HepG2 (cell line): Measurements from ENCODE around the gene CENPE. TPM values are rescaled to one million over a fixed set of nuclear protein-coding genes. Genes with fewer than 3 reads are reported as not detected.

Source experiments
- ATF3 ChIP-seq: sonication (generic); formaldehyde crosslinking; IDR thresholded peaks from 2 replicates; pipeline ENCODE4 v1.4.0; 2020; ENCODE audit warnings: missing genetic modification reagents
- FOXK2 ChIP-seq: fragments of 450-650 bp; IDR thresholded peaks from 2 replicates; pipeline ENCODE4 v1.6.1; 2016
- KAT8 ChIP-seq: IDR thresholded peaks from 2 replicates; pipeline ENCODE4 v1.6.1; 2016; ENCODE audit warnings: missing genetic modification reagents, missing compliant biosample characterization
- MIXL1 ChIP-seq: IDR thresholded peaks from 2 replicates; pipeline ENCODE4 v1.6.1; 2016
- MYNN ChIP-seq: sonication (generic); formaldehyde crosslinking; IDR thresholded peaks from 2 replicates; pipeline ENCODE4 v1.4.0; 2020; ENCODE audit warnings: mild to moderate bottlenecking, low read depth, missing genetic modification reagents
- PHF20 ChIP-seq: sonication (generic); formaldehyde crosslinking; IDR thresholded peaks from 2 replicates; pipeline ENCODE4 v1.5.0; 2020; ENCODE audit warnings: mild to moderate bottlenecking, missing genetic modification reagents
- PTBP1 ChIP-seq: fragments of 200-400 bp; formaldehyde crosslinking; IDR thresholded peaks from 2 replicates; pipeline ENCODE4 v1.6.1; 2018; ENCODE audit warnings: low read length, low read depth; ENCODE audit not compliant: poor library complexity, severe bottlenecking
- SP5 ChIP-seq: IDR thresholded peaks from 2 replicates; pipeline ENCODE4 v1.6.1; 2016; ENCODE audit warnings: low read depth, borderline replicate concordance
- TARDBP ChIP-seq: sonication (generic); formaldehyde crosslinking; IDR thresholded peaks from 2 replicates; pipeline ENCODE4 v1.8.0; 2022; ENCODE audit warnings: mild to moderate bottlenecking, missing genetic modification reagents
- ZC3H13 ChIP-seq: sonication (generic); formaldehyde crosslinking; IDR thresholded peaks from 2 replicates; pipeline ENCODE4 v1.8.1; 2023; ENCODE audit warnings: mild to moderate bottlenecking, missing genetic modification reagents, moderate library complexity
- ZNF207 ChIP-seq: fragments of 450-650 bp; IDR thresholded peaks from 2 replicates; pipeline ENCODE4 v1.6.1; 2016; ENCODE audit warnings: antibody characterized with exemption, borderline replicate concordance
- ZNF235 ChIP-seq: sonication (generic); formaldehyde crosslinking; IDR thresholded peaks from 2 replicates; pipeline ENCODE4 v1.8.1; 2023; ENCODE audit warnings: mild to moderate bottlenecking, missing genetic modification reagents, borderline replicate concordance
- ZNF274 ChIP-seq: sonication (generic); formaldehyde crosslinking; IDR thresholded peaks from 2 replicates; pipeline ENCODE4 v1.5.1; 2020; ENCODE audit warnings: mild to moderate bottlenecking, missing genetic modification reagents
- ZNF3 ChIP-seq: IDR thresholded peaks from 2 replicates; pipeline ENCODE4 v1.7.0; 2017; ENCODE audit warnings: inconsistent platforms
- ZNF33B ChIP-seq: sonication (generic); formaldehyde crosslinking; IDR thresholded peaks from 2 replicates; pipeline ENCODE4 v1.5.1; 2020; ENCODE audit warnings: mild to moderate bottlenecking, missing genetic modification reagents
- ZNF383 ChIP-seq: sonication (generic); formaldehyde crosslinking; IDR thresholded peaks from 2 replicates; pipeline ENCODE4 v1.4.0; 2020; ENCODE audit warnings: missing genetic modification reagents, mild to moderate bottlenecking, borderline replicate concordance
- ZNF550 ChIP-seq: sonication (generic); formaldehyde crosslinking; IDR thresholded peaks from 2 replicates; pipeline ENCODE4 v1.4.0; 2020; ENCODE audit warnings: mild to moderate bottlenecking, missing genetic modification reagents, borderline replicate concordance
- ZNF552 ChIP-seq: sonication (generic); formaldehyde crosslinking; IDR thresholded peaks from 2 replicates; pipeline ENCODE4 v1.9.0; 2022; ENCODE audit warnings: missing genetic modification reagents, mild to moderate bottlenecking, borderline replicate concordance
- ZNF598 ChIP-seq: sonication (generic); formaldehyde crosslinking; IDR thresholded peaks from 2 replicates; pipeline ENCODE4 v1.5.1; 2020; ENCODE audit warnings: mild to moderate bottlenecking, missing genetic modification reagents, borderline replicate concordance
- ZNF616 ChIP-seq: sonication (generic); formaldehyde crosslinking; IDR thresholded peaks from 2 replicates; pipeline ENCODE4 v1.5.0; 2020; ENCODE audit warnings: low read depth, mild to moderate bottlenecking, missing genetic modification reagents
- ZNF747 ChIP-seq: sonication (generic); formaldehyde crosslinking; IDR thresholded peaks from 2 replicates; pipeline ENCODE4 v1.8.1; 2023; ENCODE audit warnings: missing genetic modification reagents, mild to moderate bottlenecking, borderline replicate concordance
- ZNF839 ChIP-seq: sonication (generic); formaldehyde crosslinking; IDR thresholded peaks from 2 replicates; pipeline ENCODE4 v1.4.0; 2020; ENCODE audit warnings: missing genetic modification reagents, mild to moderate bottlenecking, borderline replicate concordance
- ZNF878 ChIP-seq: sonication (generic); formaldehyde crosslinking; IDR thresholded peaks from 2 replicates; pipeline ENCODE4 v1.8.1; 2023; ENCODE audit warnings: mild to moderate bottlenecking, missing genetic modification reagents, moderate library complexity
- polyA plus RNA-seq, 8 experiments: library from polyadenylated mRNA; depleted of rRNA in 3 of 8; stranded (reverse) in 7 of 8; unstranded in 1 of 8; fragments of >200 nt; fragmentation: Illumina TruSeq in 4 of 8; extraction: Trizol in 4 of 8; gene quantifications; 2 replicates each; pipeline versions ENCODE4 v1.2.1 to v1.2.3, GENCODE V29; 2011 to 2016; ENCODE audit warnings: low read depth in 4 of 8, missing spikeins in 1 of 8, mixed read lengths in 1 of 8; ENCODE audit not compliant: insufficient read depth in 1 of 8
- total RNA-seq, 5 experiments: library from RNA; depleted of rRNA; stranded (reverse); fragments of >200 nt; fragmentation: Illumina TruSeq; extraction: Trizol; gene quantifications; 2 replicates each; pipeline ENCODE4 v1.2.3, GENCODE V29; 2016; ENCODE audit warnings: low read depth in 1 of 5
- TF ChIP-seq, protein P1 (sequence below): sonication (generic); formaldehyde crosslinking; IDR thresholded peaks from 2 replicates; pipeline ENCODE4 v1.8.1; 2022; ENCODE audit warnings: mild to moderate bottlenecking, missing genetic modification reagents
- TF ChIP-seq, protein P2 (sequence below): sonication (generic); formaldehyde crosslinking; IDR thresholded peaks from 2 replicates; pipeline ENCODE4 v1.4.0; 2020; ENCODE audit warnings: mild to moderate bottlenecking, missing genetic modification reagents
- TF ChIP-seq, protein P3 (sequence below): sonication (generic); formaldehyde crosslinking; IDR thresholded peaks from 2 replicates; pipeline ENCODE4 v1.5.0; 2020; ENCODE audit warnings: mild to moderate bottlenecking, missing genetic modification reagents, borderline replicate concordance

The CENPE gene
- total and polyA plus RNA-seq, 2 of the 13 experiments (the other 11 are each of a cell fraction or from before 2014, with no cell fraction given): 2.1 to 19.8 TPM

DNA sequence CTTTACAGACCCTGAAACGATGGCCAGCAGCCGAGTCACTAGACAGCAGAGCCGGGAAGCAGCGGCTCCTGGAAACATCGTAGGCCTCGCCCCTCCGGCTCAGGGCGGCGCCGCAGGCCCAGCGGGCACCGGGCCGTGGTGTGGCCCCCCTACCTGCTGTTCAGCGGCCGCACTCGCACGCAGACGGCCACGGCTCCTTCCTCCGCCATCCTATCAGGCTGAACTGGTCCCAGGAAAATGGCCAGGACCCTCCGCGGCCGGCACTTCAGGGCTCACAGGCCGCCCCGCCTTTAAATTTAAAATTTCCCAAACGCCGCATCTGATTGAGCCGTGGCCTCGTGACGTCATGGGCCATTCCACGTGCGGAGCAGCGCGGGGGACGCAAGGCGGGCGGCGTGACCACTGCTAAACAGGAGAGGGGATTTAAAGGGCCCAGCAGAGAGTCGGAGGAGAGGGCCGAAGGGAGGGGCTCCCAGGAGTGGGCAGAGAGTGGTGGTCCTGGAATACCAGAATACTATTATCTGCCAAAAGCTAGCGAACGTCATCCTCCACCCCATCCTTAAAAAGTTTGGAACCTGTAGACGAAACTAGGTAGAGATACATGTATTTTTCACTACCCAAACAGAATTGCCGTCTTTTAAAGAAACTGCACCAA, at the start of gene CENPE (continued):
- TF ChIP-seq ZNF383 (CRISPR knock-in tag) (no peak), ZNF207 (no peak), ATF3 (CRISPR knock-in tag) (no peak), MYNN (CRISPR knock-in tag) (no peak), ZNF616 (CRISPR knock-in tag) (no peak), ZNF839 (CRISPR knock-in tag) (0 out of 2 replicates have a peak, but pooled peaks have one; percentile 50), ZNF552 (CRISPR knock-in tag) (no peak), PTBP1 (peak; percentile 21), ZNF598 (peak; percentile 59; the same call in 1 of the 2 replicates), MIXL1 (CRISPR knock-in tag) (no peak), KAT8 (CRISPR knock-in tag) (peak; percentile 41; the same call in 1 of the 2 replicates), ZNF33B (CRISPR knock-in tag) (no peak), ZNF747 (CRISPR knock-in tag) (no peak), ZNF550 (CRISPR knock-in tag) (no peak), ZNF878 (CRISPR knock-in tag) (peak; percentile 87; the same call in 1 of the 2 replicates), TARDBP (peak; percentile 73), ZC3H13 (CRISPR knock-in tag) (no peak), SP5 (CRISPR knock-in tag) (no peak), FOXK2 (peak; percentile 97), ZNF3 (CRISPR knock-in tag) (no peak; the same call in 1 of the 2 replicates), ZNF235 (CRISPR knock-in tag) (peak; percentile 47; the same call in 1 of the 2 replicates), ZNF274 (CRISPR knock-in tag) (peak; percentile 68; the same call in 1 of the 2 replicates), PHF20 (CRISPR knock-in tag) (peak; percentile 49; the same call in 1 of the 2 replicates)
- TF ChIP-seq, protein P1, sequence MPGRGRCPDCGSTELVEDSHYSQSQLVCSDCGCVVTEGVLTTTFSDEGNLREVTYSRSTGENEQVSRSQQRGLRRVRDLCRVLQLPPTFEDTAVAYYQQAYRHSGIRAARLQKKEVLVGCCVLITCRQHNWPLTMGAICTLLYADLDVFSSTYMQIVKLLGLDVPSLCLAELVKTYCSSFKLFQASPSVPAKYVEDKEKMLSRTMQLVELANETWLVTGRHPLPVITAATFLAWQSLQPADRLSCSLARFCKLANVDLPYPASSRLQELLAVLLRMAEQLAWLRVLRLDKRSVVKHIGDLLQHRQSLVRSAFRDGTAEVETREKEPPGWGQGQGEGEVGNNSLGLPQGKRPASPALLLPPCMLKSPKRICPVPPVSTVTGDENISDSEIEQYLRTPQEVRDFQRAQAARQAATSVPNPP (CRISPR knock-in tag): no peak
- TF ChIP-seq, protein P2, sequence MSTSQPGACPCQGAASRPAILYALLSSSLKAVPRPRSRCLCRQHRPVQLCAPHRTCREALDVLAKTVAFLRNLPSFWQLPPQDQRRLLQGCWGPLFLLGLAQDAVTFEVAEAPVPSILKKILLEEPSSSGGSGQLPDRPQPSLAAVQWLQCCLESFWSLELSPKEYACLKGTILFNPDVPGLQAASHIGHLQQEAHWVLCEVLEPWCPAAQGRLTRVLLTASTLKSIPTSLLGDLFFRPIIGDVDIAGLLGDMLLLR (CRISPR knock-in tag): 0 out of 2 replicates have a peak, but pooled peaks have one; percentile 55
- TF ChIP-seq, protein P3, sequence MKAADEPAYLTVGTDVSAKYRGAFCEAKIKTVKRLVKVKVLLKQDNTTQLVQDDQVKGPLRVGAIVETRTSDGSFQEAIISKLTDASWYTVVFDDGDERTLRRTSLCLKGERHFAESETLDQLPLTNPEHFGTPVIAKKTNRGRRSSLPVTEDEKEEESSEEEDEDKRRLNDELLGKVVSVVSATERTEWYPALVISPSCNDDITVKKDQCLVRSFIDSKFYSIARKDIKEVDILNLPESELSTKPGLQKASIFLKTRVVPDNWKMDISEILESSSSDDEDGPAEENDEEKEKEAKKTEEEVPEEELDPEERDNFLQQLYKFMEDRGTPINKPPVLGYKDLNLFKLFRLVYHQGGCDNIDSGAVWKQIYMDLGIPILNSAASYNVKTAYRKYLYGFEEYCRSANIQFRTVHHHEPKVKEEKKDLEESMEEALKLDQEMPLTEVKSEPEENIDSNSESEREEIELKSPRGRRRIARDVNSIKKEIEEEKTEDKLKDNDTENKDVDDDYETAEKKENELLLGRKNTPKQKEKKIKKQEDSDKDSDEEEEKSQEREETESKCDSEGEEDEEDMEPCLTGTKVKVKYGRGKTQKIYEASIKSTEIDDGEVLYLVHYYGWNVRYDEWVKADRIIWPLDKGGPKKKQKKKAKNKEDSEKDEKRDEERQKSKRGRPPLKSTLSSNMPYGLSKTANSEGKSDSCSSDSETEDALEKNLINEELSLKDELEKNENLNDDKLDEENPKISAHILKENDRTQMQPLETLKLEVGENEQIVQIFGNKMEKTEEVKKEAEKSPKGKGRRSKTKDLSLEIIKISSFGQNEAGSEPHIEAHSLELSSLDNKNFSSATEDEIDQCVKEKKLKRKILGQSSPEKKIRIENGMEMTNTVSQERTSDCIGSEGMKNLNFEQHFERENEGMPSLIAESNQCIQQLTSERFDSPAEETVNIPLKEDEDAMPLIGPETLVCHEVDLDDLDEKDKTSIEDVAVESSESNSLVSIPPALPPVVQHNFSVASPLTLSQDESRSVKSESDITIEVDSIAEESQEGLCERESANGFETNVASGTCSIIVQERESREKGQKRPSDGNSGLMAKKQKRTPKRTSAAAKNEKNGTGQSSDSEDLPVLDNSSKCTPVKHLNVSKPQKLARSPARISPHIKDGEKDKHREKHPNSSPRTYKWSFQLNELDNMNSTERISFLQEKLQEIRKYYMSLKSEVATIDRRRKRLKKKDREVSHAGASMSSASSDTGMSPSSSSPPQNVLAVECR (CRISPR knock-in tag): peak; percentile 99
